K562 treated with DMSO at 1 percent for 48 hours (cell line): ENCODE results near the gene STRIT1. TPM values are rescaled to one million over a fixed set of nuclear protein-coding genes. Genes with fewer than 3 reads are reported as not detected.

Experiments
- total RNA-seq: library from RNA; unstranded; fragments of 300-600 nt; gene quantifications from 2 replicates; pipeline ENCODE4 v1.2.3, GENCODE V29; 2022; ENCODE audit warnings: low replicate concordance; ENCODE audit errors: extremely low read depth

Gene STRIT1
- not detected in 2 replicates for total RNA-seq

DNA sequence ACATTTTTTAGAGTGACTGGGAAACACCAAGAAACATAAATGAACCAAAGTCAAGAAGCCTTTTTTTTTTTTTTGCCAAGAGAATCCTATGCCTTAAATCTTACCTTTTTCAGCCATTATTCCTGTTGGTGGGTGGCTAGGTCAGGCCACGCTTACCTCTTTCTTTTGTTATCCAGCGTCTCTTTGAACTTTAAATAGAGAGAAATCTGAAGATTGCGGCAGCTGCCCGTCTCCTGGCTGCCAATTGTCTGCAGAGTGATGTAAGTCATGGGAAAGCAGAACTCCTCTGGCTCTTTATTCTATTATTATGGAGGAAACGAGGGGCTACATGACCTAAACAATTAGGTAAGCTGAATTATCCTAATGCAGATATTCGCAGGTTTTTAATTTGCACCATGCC lies at the start of gene STRIT1:
Gene STRIT1, minus strand, starts transcription at position 168 of the 400 bp plus-strand sequence.

Other genes starting within 250 kb of the STRIT1 start
- not detected in 2 replicates for gene MME, start 213.4 kb downstream of the STRIT1 start, total RNA-seq